NCI-H2029 treated with DMSO at 0.1 percent for 48 hours (cell line): ENCODE measurements around the gene ADM2.
"Not testable (repeated sequence)": the region's sequence is repeated elsewhere in the genome, so short reads cannot be mapped to it uniquely, and the experiment has no call there.

Experiments used
- DNase-seq: peaks from one replicate; lab custom pipeline; 2025; lab: John Stamatoyannopoulos, UW

ADM2 gene, protein sequence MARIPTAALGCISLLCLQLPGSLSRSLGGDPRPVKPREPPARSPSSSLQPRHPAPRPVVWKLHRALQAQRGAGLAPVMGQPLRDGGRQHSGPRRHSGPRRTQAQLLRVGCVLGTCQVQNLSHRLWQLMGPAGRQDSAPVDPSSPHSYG

DNA sequence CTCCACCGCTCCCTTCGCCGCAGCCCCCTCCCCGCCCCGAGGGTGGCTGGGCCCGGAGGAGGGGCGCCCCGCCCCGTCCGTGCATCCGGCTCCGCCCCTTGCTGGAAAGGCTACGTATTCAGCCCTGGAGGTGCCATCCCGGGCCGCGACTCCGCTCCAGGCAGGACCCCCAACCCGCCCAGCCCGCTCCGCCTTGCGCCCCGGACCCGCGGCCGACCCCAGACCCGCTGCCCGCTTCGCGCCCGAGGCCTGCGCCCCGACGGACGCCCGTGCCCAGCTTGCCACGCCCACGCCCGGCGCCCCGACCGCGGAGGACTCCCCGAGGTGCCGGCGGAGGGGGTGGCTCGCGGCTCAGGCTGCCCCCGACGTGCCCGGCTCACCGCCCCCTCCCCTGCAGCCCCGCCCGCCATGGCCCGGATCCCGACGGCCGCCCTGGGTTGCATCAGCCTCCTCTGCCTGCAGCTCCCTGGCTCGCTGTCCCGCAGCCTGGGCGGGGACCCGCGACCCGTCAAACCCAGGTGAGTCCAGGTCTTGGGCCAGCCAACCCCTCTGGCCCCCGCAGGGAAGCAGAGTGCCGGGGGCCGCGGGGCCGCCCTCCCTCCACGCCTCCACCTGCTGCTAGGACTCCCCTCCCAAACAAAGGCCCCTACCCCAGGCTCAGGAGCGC lies at the start of gene ADM2:
Gene ADM2, plus strand, starts transcription at position 104 of the 667 bp plus-strand sequence. Its CDS starts 305 bp downstream, at position 409.
- DNase-seq, result no peak

DNA sequence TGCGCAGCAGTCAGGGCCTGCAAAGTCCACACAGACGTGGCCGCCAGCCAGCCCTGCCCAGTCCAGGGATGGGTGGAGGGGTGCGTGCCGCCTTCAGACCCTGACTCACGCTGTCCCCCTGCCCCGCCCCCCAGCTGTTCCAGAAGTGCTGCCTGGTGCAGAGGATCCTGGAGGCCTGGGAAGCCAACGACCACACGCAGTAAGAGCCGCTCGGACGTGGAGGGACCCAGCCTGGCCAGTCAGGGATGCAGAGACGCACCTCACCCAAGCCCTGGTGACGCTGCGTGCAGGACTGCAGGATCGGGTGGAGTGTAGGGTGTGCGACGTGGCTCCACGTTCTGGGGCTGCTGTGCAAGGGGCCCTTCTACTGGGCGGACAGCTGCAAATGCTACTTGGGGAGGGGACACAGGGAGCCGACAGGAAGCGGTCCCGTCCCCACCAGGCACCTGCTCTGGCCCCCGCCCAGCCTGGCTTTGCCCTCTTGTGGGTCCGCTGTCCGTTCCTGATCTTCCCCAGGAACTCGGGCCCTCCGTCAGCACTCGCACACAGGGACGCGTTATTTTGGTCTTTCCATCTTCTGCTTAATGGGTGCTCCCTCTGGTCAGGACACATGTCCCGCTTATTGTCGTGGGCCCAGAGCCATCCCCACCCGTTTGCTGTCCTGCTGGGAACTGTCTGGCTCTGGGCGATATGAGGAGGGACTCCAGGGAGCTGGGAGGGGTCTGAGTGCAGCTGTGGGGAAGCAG lies 49.0 kb upstream of the ADM2 start:
- DNase-seq, result no peak

DNA sequence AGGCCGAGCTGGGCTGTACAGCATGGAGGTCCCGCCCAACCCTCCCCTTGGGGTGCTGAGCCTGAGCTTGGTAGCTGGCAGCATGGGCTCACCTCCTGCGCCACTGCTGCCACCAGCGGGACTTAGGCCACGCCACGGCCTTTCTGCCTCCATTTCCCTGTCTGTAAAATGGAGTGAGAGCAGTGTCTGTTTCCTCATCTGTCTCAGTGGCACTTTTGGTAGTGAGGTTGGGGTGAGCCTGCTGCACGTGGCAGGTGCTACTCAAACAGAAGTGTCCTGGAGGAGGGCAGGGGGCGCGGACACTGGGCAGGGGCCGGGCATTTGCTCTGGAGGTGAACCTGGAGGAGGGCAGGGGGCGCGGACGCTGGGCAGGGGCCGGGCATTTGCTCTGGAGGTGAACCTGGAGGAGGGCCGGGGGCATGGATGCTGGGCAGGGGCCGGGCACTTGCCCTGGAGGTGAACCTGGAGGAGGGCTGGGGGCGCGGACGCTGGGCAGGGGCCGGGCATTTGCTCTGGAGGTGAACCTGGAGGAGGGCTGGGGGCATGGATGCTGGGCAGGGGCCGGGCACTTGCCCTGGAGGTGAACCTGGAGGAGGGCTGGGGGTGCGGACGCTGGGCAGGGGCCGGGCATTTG lies 48.3 kb upstream of the ADM2 start:
- DNase-seq, result not testable (repeated sequence)

DNA sequence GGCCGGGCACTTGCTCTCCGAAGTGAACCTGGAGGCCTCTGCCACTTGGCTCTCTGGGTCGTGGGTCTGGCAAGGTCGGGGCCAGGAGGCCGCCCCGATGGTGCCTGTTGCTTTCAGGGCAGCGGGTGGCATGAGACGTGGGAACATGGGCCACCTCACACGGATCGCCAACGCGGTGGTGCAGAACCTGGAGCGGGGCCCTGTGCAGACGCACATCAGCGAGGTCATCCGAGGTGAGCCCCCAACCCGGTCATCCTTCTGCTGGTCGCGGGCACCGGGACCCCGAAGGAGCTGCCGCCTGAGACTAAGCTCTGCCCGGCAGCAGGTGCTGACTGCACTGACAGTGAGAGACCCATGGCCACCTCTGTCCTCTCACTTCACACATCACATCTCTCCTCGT lies 46.5 kb upstream of the ADM2 start:
- DNase-seq, result no peak

DNA sequence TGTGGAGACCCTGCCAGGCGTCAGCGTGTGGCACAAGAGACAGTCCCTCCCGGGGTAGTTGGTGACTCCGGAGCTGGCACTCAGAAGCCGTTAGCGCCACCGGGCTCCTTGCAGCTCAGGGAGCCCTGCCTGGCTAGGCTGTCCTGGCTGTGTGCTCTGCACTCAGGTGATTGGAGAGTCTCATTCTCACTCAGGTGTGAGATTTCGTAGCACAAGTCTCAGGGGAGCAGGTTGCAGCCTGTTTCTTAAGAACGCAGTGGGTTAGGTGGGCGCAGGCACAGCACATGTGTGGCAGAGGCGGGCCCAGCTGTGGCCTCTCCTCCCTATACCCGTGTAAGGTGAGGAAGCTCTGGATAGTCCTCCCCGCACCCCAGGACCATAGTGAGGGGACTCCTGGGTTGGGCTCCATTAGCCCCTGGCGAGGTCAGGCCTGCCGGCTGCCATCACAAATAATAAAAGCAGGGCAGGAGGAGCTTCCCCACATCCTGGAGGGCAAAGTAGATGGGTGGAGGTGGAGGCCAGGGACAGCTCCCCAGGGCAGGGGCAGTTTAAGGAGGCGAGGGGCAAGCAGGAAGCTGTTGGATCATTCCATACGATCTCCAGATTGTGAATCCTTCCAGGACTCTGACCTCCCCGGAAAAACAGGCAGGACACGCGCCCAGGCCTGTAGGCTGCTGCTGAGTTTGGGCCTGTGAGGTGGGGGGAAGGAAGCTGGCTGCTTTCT lies 45.9 kb upstream of the ADM2 start:
- no peak for DNase-seq

DNA sequence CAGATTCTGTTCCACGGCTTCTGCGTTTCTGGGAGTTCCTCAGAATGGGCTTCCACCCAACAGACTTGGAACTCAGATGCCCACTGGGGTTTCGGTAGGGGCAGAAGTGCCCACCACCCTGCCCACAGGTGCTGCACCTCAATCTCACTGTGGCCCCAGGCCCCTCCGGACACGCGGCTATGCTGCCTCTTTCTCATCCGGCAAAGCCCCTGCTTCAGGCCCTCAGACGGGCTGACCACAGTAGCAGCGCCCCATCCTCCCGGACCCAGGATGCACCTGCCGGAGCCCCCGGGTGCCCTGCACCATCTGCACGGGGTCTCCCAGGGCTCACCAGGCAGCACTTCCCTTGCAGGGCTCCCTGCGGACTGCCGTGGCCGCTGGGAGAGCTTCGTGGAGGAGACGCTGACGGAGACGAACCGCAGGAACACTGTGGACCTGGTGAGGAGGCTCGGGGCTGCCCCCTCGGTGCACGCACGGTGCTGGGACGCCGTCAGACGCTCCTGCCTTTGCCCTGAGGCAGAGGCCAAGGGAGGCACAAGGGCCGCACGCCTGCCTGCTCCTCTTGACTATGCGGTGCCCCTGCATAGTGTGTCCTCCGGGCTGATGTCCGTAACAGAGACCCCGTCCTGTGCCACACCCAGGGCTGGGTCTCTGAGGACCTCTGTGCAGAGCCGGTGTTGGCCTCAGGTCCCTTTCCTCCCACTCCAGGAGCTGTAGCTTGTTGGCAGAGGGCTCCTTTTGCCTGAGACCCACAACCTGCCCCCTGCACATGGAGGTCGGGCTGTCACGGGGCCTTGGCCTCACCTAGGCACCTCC lies 45.1 kb upstream of the ADM2 start:
- DNase-seq, result no peak

DNA sequence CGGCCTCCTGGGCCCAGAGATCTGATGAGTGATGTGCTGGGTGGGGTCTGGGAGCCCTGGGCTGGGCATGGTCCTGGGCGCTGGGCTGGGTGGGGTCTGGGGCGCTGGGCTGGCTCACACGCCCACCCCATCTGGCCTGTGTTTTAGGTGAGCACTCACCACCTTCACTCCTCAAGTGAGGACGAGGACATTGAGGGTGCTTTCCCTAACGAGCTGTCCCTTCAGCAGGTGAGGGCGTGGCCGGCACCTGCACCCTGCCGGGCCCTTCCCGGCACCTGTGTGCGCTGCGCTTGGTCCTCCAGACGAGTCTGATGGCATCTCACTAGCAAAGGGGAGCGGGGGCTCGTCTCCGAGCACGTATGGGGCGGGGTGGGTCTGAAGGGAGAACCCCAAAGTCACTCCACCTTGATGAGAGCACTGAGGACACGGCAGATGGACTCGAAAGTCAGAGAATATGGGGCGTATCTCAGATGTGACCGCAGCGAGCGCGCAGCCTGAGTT lies 44.5 kb upstream of the ADM2 start:
- DNase-seq, result no peak

DNA sequence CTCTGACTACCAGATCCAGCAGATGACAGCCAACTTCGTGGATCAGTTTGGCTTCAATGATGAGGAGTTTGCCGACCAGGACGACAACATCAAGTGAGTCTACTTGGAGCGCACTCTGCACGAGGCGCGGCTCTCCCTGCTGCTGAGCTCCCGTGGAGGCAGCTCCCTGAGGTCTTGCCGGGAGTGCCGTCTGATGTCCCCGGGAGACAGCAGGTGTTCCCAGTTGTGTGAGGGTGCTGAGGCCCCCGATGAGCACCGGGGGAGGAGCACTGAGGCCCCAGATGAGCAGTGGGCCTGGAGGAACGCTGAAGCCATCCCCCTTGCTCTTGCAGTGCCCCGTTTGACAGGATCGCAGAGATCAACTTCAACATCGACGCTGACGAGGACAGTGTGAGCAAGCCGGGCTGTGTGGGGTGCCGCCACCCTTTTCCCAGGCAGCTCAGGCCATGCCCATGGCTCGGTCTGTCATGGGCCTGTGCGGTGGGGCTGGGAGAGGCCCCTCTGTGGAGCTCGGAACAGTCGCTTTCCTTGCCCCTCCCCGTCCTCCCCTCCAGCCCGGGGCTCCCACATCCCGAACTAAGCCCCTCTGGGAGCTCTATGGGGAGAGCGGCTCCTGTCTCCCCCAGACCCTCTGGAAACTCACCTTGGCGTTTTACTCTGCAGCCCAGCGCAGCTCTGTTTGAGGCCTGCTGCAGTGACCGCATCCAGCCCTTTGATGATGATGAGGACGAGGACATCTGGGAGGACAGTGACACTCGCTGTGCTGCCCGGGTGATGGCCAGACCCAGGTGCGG lies 43.6 kb upstream of the ADM2 start:
- no peak for DNase-seq

DNA sequence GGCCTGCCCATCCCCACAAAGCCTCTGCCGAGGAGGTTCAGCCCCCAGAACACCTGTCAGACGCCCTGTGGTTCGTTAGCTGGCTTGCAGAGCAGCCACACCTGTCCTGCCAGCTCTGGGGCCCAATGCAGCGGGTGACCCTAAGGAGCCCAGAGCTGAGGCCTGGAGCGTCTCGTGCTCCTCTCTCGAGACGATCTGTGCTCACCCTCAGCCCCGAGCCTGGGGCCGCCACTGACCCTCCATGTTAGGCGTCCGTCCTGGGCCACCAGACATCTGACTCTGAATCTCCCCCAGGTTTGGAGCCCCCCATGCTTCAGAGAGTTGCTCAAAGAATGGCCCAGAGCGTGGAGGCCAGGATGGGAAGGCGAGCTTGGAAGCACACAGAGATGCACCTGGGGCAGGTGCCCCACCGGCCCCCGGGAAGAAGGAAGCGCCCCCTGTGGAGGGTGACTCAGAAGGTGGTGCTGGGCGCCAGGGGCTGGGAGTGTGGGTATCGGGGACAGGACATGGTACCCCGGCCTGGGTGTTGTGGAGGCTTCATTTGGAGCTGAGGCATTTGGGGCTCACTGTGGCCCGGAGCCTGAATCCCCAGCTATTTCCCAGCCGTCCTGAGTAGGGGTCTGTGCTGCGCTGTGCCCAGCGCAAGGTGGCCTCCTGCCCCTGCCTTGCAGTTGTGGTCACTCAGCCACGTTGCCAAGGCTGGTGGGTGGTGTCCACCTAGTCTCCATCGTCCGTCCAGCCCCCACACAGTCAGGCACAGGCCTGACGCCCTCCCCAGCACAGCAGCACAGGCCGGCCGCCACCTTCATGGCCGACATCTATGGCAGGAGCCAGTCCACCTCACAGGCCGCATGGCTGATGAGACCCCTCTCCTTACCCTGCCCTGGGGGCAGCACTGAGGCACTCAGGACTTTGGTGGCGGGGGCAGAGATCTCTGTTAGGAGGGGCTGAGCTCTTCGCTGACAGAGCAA lies 42.8 kb upstream of the ADM2 start:
- no peak for DNase-seq

DNA sequence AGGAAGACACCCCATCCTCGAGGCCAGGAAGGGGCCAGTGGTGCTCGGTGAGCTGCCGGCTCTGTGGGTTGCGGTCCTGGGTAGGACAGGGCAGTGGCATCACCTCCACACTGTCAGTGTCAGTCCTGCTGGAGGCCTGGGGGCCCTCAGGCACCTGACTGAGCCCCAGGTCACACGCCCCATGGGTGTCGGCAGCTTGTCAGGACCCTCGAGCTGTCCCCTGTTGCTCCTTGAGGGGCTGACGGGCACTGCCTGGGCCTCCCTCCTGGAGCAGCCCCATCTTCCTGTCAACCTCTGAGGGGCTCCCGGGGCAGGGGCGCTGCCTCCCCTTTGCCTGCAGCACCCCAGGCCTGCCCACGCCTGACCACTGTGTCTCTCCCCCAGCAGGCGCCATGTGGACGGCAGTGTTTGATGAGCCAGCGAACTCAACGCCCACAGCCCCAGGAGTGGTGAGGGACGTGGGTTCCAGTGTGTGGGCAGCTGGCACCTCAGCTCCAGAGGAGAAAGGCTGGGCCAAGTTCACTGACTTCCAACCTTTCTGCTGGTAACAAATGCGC lies 42.0 kb upstream of the ADM2 start:
- no peak for DNase-seq

DNA sequence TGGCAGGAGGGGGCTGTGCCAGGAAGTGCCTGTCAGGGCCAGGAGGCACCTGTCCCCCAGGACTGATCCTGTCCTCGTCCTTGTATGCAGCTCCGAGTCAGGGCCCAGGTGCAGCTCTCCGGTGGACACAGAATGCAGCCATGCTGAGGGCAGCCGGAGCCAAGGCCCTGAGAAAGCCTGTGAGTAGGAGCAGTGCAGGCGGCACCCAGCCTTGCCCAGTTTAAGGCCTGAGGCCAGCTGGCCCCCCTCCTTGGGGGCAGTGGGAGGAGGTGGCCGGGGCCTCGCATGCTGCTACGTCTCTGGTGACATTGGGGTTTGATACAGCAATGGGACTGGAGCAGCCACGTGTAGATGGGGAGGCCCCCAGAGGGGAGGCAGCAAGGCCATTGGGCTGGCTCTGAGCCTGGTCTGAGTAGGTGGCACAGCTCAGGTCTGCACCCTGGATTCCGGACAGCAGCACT lies 41.4 kb upstream of the ADM2 start:
- DNase-seq, result no peak

DNA sequence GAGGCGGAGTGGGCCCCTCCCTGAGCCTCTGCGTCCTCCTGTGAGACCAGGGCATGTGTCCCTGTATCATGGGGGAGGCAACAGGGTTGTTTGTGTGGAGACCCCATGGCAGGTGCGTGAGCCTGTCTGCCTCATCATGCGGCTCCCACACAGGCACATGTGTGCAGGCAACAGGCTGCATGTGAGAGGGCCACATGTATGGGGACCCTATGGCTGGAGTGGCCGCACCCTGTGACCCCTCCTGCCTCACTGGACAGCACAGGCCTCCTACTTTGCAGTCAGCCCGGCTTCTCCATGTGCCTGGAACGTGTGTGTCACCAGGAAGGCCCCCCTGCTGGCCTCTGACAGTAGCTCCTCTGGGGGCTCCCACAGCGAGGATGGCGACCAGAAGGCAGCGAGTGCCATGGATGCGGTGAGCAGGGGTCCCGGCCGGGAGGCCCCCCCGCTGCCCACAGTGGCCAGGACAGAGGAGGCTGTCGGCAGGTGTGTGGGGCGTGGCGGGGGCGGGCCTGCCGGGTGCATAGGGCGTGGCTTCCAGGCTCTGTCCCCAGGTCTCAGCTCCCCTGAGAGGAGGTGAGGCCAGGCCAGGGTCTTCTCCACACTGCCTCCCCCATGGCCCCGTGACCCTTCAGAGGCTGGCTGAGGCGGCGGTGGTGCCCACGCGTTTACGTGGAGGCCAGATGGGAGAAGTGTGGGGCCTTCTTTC lies 40.6 kb upstream of the ADM2 start:
- no peak for DNase-seq

DNA sequence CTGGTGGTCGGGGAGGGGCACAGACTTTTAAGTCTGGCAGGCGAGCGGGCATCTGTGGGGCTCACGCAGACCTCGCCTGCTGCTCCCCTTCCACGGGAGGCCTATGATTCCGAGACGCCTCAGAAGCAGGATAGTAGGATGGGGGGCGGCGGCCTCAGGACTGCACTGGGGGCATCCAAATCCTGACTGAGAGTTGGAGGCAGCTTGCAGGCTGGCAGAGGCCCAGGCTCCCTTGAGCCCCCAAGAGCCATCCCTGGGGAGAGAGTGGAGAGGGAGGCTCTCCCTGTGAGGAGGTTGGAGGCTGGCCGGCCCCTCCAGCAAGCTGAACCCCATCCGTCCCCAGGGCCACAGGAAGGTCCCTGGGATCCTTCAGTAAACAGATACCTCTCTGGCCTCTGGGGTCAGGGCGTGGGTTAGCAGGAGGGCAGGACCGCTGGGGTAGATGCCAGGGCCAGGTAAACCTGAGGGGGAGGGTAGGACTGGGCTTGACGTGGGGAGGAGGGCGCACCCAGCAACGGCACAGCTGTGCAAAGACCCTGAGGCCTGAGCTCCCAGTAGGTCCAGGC lies 39.8 kb upstream of the ADM2 start:
- no peak for DNase-seq

DNA sequence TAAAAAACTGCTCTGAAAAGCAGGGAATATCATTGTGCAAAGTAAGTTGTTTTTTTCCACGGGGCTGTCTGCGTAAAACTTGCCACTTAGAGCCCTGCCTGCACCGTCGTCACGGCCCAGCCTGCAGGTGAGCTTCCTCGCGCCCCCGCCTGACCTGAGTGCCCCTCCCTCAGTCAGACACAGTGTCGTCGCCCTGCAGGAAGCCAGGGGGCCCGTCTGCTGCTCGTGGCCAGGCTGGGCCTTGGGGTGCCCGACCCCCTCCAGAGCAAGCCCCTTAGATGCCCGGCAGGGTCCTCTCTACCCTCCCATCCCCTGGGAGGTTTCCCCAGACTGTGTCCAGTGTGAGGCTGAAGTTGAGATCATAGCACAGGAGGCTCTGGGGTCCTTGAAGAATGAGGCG lies 38.1 kb upstream of the ADM2 start:
- DNase-seq, result no peak

DNA sequence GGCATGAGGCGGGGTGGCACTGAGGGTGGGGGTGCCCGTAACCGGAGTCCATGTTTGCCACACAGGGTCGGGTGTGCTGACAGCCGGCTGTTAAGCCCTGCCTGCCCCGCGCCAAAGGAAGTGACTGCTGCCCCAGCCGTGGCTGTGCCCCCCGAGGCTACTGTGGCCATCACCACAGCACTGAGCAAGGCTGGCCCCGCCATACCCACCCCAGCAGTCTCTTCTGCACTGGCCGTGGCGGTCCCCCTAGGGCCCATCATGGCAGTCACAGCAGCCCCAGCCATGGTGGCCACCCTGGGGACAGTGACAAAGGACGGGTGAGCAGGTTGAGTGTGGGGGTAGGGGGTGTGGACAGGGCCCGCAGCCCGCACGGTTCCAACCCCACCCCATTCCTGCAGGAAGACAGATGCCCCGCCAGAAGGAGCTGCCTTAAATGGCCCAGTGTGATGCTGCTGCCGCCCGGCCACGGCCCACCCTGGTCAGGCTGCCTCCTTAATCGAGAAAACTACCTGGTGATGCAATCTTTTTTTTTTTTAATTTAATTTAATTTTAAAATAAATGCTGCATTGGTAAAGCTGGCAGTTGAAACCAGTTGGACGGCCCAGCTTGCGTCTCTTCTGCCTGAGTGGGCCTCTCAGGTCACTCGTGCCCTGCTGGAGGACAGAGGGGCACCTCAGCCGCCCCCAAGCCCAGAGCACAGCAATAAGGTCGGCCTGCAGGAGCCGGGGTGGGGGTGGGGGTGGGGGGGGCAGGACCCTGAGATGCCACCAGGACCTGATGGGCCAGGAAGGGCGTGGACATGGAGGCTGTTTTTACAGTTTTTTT lies 37.3 kb upstream of the ADM2 start:
- no peak for DNase-seq

DNA sequence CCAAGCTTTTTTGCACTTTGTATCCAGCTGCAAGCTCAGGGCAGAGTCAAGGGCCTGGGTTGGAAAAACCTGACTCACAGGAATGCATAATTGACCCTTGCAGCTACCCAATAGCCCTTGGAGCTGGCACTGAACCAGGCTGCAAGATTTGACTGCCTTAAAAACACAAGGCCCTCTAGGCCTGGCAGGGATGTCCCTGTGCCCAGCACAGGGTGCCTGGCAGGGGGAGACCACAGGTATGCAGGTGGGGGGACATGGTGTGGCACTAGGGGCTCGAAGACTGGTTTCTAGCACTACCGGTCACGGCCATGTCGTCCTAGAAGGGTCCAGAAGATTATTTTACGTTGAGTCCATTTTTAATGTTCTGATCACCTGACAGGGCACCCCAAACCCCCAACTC lies 36.7 kb upstream of the ADM2 start:
- no peak for DNase-seq
